Measurements from ENCODE around the gene CYP2W1.

The CYP2W1 gene

DNA sequence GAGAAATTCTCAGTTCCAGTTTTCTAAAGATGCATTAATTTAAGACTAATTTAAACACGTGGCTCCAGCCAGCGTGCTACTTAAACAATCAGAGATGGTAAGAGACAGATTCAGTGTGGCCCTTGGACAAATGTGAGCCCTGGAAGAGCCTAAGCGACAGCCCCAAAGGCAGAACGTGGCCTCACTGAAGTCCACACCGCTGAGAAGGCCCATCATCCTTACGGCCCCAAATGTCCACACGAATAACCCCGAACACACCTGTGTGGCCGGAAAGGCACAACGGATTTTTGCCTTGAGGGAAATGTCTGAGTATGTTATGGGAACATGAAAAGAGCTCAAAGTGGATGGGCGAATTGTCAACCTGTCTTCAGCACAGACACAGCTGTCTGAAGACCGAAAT lies 10.9 kb upstream of the CYP2W1 start:
- Histone ChIP-seq H3K9ac (ENCODE audit: low read depth, low read length) (no peak overlapping the region), H3K27ac (ENCODE audit: low read depth, low read length) (no peak overlapping the region), H3K9me3 (ENCODE audit: insufficient read depth, low read depth, low read length) (no peaks in the 10 kb centered on the region), H3K4me3 (ENCODE audit: low read length) (no peak overlapping the region), H3K4me1 (ENCODE audit: insufficient read depth, low read length) (peaks cover 4% of the 10 kb centered on the region), H3K27me3 (ENCODE audit: insufficient read depth, low read length) (no peaks in the 10 kb centered on the region), H3K36me3 (ENCODE audit: insufficient read depth, low read length) (peaks cover 51% of the 10 kb centered on the region)
- 95% methylated on average over 12 of the region's 12 CpGs for WGBS

DNA sequence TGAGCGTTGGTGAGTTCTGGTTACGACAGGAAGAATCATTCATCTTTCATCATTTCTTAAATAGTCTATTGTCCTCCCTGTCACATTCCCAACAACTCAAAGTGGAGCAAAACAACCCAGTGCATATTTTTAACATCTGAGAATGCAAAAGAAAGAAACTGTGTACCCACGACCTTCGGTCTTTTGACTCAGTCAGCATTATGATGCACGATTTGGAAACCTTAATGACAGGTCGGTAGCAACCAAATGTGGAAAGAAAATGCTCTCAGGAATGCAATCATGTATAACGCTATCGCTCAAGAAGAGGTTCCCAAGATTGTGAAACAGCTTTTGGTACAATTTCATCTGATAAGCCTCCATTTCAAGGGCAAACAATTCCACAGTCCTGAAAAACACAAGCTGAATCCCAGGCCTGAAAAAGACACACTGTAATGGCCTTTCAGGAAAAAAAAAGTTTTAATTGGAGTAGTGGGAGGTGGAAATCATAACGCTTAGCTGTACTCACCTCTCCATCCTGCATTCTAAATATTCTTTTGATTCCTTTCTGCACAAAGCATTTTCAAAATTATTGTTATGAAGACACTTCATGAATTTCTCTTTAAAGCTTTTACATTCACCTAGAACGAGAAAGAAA lies 10.2 kb upstream of the CYP2W1 start:
- Histone ChIP-seq H3K4me3 (ENCODE audit: low read length) (no peak overlapping the region), H3K9me3 (ENCODE audit: insufficient read depth, low read depth, low read length) (no peaks in the 10 kb centered on the region), H3K4me1 (ENCODE audit: insufficient read depth, low read length) (peaks cover 4% of the 10 kb centered on the region), H3K9ac (ENCODE audit: low read depth, low read length) (no peak overlapping the region), H3K27me3 (ENCODE audit: insufficient read depth, low read length) (no peaks in the 10 kb centered on the region), H3K27ac (ENCODE audit: low read depth, low read length) (no peak overlapping the region), H3K36me3 (ENCODE audit: insufficient read depth, low read length) (peaks cover 44% of the 10 kb centered on the region)
- 94% methylated on average over 10 of the region's 10 CpGs for WGBS

GRCh38 chr7:973312-973711 lies 9.7 kb upstream of the CYP2W1 start:
- no peak overlapping the region for H3K4me3 ChIP-seq (ENCODE audit: low read length)
- no peaks in the 10 kb centered on the region for H3K27me3 ChIP-seq (ENCODE audit: insufficient read depth, low read length)
- H3K9ac ChIP-seq (ENCODE audit: low read depth, low read length), result no peak overlapping the region
- H3K27ac ChIP-seq (ENCODE audit: low read depth, low read length), result no peak overlapping the region
- H3K4me1 ChIP-seq (ENCODE audit: insufficient read depth, low read length), result peaks cover 4% of the 10 kb centered on the region
- H3K36me3 ChIP-seq (ENCODE audit: insufficient read depth, low read length), result peaks cover 39% of the 10 kb centered on the region
- no peaks in the 10 kb centered on the region for H3K9me3 ChIP-seq (ENCODE audit: insufficient read depth, low read depth, low read length)
- 95% methylated on average over 9 of the region's 9 CpGs for WGBS

- Histone ChIP-seq H3K27ac (ENCODE audit: low read depth, low read length) (no peak overlapping the region), H3K9ac (ENCODE audit: low read depth, low read length) (peak overlapping the region; percentile 94; the same call in 1 of the 2 replicates), H3K4me3 (ENCODE audit: low read length) (peak overlapping the region; percentile 98), H3K4me1 (ENCODE audit: insufficient read depth, low read length) (peaks cover 4% of the 10 kb centered on the region), H3K27me3 (ENCODE audit: insufficient read depth, low read length) (no peaks in the 10 kb centered on the region), H3K36me3 (ENCODE audit: insufficient read depth, low read length) (peaks cover 31% of the 10 kb centered on the region), H3K9me3 (ENCODE audit: insufficient read depth, low read depth, low read length) (no peaks in the 10 kb centered on the region)
- 71% methylated on average over 6 of the region's 7 CpGs for WGBS
Measured at GRCh38 chr7:974172-974571, 8.8 kb upstream of the CYP2W1 start.

DNA sequence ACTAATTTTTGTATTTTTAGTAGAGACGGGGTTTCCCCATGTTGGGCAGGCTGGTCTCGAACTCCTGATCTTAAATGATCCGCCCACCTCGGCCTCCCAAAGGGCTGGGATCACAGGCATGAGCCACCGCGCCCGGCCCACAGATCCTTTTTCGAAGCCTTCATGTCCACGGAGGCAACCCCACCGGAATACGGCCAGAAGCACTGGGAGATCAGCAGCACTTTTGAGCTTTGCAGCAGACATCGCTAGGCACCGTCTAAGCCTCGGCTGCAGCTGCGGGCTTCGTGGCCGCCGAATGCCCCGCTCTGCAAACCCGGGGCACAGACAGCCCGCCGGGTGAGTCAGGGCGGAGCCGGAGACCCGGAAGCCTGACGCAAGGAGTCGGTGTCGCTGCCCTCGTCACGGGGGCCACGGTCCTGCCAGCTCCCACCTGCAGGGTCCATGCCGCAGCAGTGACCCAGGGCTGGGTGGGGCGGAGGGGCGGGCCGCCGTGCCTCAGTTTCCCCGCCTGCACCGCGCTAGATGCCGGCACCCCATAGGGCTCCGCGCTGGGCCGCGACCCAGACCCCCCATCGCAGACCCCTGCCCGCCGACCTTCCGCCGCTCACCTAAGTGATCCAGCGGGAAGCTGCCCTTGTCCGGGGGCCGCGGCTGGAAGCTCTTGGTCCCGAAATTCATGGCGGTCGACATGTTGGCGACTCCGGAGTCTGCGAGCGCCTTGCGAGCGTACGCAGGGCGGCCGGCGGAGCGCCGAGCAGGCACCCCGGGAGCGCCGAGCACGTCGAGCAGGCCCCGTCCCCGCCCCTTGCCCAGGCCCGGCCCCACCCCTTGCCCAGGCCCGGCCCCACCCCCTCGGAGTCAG lies 7.9 kb upstream of the CYP2W1 start, which contains the start of gene COX19:
Gene COX19, minus strand, starts transcription at position 730 of the 862 bp plus-strand sequence. Its CDS starts 40 bp downstream, at position 690.
- H3K9me3 ChIP-seq (ENCODE audit: insufficient read depth, low read depth, low read length), result no peaks in the 10 kb centered on the region
- H3K36me3 ChIP-seq (ENCODE audit: insufficient read depth, low read length), result peaks cover 25% of the 10 kb centered on the region
- WGBS, result under 1% methylated on average over 78 of the region's 78 CpGs
- H3K4me3 ChIP-seq (ENCODE audit: low read length), result peak within 1 kb of the TSS; percentile 98
- H3K27ac ChIP-seq (ENCODE audit: low read depth, low read length), result peak within 1 kb of the TSS; percentile 89
- no peaks in the 10 kb centered on the region for H3K27me3 ChIP-seq (ENCODE audit: insufficient read depth, low read length)
- peak within 1 kb of the TSS; percentile 94 for H3K9ac ChIP-seq (ENCODE audit: low read depth, low read length)
- H3K4me1 ChIP-seq (ENCODE audit: insufficient read depth, low read length), result peaks cover 4% of the 10 kb centered on the region

DNA sequence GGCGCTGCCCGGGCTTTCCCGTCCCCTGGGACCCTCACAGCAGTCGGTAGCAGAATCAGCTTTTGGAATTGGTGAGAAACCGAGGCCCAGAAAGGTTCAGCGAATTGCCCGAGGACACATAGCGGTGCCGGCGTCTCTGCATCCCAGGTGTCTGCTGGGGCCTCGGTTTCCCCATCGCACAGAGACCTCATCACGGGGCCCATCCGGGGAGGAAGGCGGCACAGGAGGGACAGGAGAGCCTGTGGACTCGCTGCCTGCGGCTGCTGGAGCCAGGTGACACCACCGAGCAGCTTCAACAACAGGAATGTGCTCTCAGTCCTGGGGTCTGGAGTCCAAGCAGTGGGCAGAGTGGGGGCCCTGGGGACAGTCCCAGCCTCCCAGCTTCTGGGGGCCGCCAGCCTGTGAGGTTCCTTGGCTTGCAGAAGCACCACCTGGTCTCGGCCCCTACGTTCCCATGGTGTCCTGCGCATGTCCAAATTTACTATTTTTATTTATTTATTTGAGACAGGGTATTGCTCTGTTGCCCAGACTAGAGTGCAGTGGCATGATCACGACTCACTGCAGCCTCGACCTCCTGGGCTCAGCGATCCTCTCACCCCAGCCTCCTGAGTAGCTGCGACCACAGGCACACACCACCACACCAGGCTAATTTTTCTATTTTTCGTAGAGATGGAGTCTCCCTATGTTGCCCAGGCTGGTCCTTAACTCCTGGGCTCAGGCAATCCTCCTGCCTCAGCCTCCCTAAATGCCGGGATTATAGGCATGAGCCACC lies 7.1 kb upstream of the CYP2W1 start:
- Histone ChIP-seq H3K9ac (ENCODE audit: low read depth, low read length) (no peak overlapping the region), H3K4me1 (ENCODE audit: insufficient read depth, low read length) (peaks cover 4% of the 10 kb centered on the region), H3K36me3 (ENCODE audit: insufficient read depth, low read length) (peaks cover 22% of the 10 kb centered on the region), H3K4me3 (ENCODE audit: low read length) (peak overlapping the region; percentile 98), H3K27me3 (ENCODE audit: insufficient read depth, low read length) (no peaks in the 10 kb centered on the region), H3K27ac (ENCODE audit: low read depth, low read length) (no peak overlapping the region), H3K9me3 (ENCODE audit: insufficient read depth, low read depth, low read length) (no peaks in the 10 kb centered on the region)
- 56% methylated on average over 28 of the region's 28 CpGs for WGBS

GRCh38 chr7:976901-977325 lies 6.1 kb upstream of the CYP2W1 start:
- peaks cover 4% of the 10 kb centered on the region for H3K4me1 ChIP-seq (ENCODE audit: insufficient read depth, low read length)
- WGBS, result 91% methylated on average over 19 of the region's 19 CpGs

DNA sequence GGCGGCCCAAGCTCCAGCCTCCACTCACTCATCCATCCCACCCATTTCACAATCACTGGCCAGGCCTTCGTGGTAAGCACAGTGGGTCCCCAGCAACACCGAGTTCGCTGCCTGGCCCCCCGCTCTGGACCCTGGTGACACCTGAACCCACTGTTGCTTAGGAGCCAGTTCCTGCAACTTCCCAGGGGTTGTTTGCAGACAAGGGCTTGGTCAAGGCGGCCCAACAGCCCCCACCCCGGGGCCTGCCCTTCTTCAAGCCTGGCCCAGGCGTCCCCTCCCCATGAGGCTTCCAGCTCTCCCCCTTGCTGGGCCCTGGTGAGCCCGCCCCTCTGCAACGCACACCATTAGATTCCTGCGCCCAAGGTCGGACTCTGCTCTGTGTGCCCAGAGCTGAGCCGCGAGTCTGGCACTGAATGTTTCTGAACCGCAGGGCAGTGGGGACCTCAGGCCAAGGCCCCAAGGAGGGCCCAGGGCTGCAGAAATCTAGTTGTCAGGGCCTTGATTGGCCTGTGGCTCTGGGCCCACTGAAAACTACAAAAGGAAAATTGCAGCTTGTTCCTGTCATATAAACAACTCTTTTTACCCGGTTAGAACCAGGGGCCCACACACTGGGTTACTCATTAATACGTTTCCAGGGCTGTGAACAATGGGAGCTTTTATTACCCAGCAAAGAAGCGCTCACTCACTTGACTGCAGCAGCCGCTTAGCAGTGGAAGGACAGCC lies 5.5 kb upstream of the CYP2W1 start:
- WGBS, result 88% methylated on average over 19 of the region's 19 CpGs
- Histone ChIP-seq H3K4me1 (ENCODE audit: insufficient read depth, low read length) (peaks cover 4% of the 10 kb centered on the region), H3K36me3 (ENCODE audit: insufficient read depth, low read length) (peaks cover 8% of the 10 kb centered on the region), H3K27ac (ENCODE audit: low read depth, low read length) (no peak overlapping the region; the same call in 1 of the 2 replicates), H3K4me3 (ENCODE audit: low read length) (no peak overlapping the region), H3K9ac (ENCODE audit: low read depth, low read length) (no peak overlapping the region), H3K27me3 (ENCODE audit: insufficient read depth, low read length) (no peaks in the 10 kb centered on the region), H3K9me3 (ENCODE audit: insufficient read depth, low read depth, low read length) (no peaks in the 10 kb centered on the region)

More at GRCh38 chr7:976901-977325, 6.1 kb upstream of the CYP2W1 start:
- no peak overlapping the region for H3K9ac ChIP-seq (ENCODE audit: low read depth, low read length)
- peaks cover 14% of the 10 kb centered on the region for H3K36me3 ChIP-seq (ENCODE audit: insufficient read depth, low read length)
- H3K27ac ChIP-seq (ENCODE audit: low read depth, low read length), result no peak overlapping the region
- no peaks in the 10 kb centered on the region for H3K9me3 ChIP-seq (ENCODE audit: insufficient read depth, low read depth, low read length)
- no peak overlapping the region for H3K4me3 ChIP-seq (ENCODE audit: low read length)
- H3K27me3 ChIP-seq (ENCODE audit: insufficient read depth, low read length), result no peaks in the 10 kb centered on the region

DNA sequence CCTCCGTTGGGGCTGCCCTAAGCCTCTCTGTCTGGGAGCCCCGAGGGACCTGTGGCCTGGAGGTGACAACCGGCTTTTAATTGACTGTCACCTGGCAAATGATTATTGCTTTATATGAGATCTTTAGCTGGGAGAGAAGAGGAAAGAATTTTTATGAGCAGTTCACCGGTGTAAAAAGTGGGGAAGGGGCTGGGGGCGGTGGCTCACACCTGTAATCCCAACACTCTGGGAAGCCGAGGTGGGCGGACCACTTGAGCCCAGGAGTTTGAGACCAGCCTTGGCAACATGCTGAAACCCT lies 5.0 kb upstream of the CYP2W1 start:
- Histone ChIP-seq H3K9ac (ENCODE audit: low read depth, low read length) (no peak overlapping the region), H3K9me3 (ENCODE audit: insufficient read depth, low read depth, low read length) (no peaks in the 10 kb centered on the region), H3K36me3 (ENCODE audit: insufficient read depth, low read length) (peaks cover 3% of the 10 kb centered on the region), H3K4me3 (ENCODE audit: low read length) (no peak overlapping the region), H3K27me3 (ENCODE audit: insufficient read depth, low read length) (no peaks in the 10 kb centered on the region), H3K27ac (ENCODE audit: low read depth, low read length) (no peak overlapping the region; the same call in 1 of the 2 replicates), H3K4me1 (ENCODE audit: insufficient read depth, low read length) (peaks cover 4% of the 10 kb centered on the region)
- 88% methylated on average over 7 of the region's 7 CpGs for WGBS

GRCh38 chr7:978416-979091 lies 4.4 kb upstream of the CYP2W1 start:
- Histone ChIP-seq H3K9me3 (ENCODE audit: insufficient read depth, low read depth, low read length) (no peaks in the 10 kb centered on the region), H3K9ac (ENCODE audit: low read depth, low read length) (no peak overlapping the region), H3K27me3 (ENCODE audit: insufficient read depth, low read length) (no peaks in the 10 kb centered on the region), H3K36me3 (ENCODE audit: insufficient read depth, low read length) (no peaks in the 10 kb centered on the region), H3K4me1 (ENCODE audit: insufficient read depth, low read length) (peaks cover 4% of the 10 kb centered on the region), H3K27ac (ENCODE audit: low read depth, low read length) (no peak overlapping the region), H3K4me3 (ENCODE audit: low read length) (no peak overlapping the region)
- 92% methylated on average over 24 of the region's 24 CpGs for WGBS

Data from HUES64 (cell line).